Mucosa of gallbladder (tissue), 1 donor: ENCODE data around the gene UVSSA. TPM values are rescaled to one million over a fixed set of nuclear protein-coding genes. Genes with fewer than 3 reads are reported as not detected.

Experiments
- DNase-seq: peaks from one replicate; pipeline ENCODE4 v3.0.0-alpha.2; 2020; ENCODE audit warnings: low spot score
- total RNA-seq: library from RNA; stranded (reverse); gene quantifications from one replicate; pipeline ENCODE4 v1.2.1, GENCODE V29; 2021
- donor health status: DM: no; HTN: no; CAD: no.

Gene UVSSA
- total RNA-seq, 1 donor from 2014 or later, result 41.5 TPM

GRCh38 chr4:1395941-1396805 is 49.2 kb downstream of the UVSSA start:
- no peak for DNase-seq

GRCh38 chr4:1396806-1397455 is 49.9 kb downstream of the UVSSA start:
- no peak for DNase-seq

GRCh38 chr4:1398681-1399507 is 51.9 kb downstream of the UVSSA start:
- no peak for DNase-seq

GRCh38 chr4:1399508-1400190 is 52.6 kb downstream of the UVSSA start:
- DNase-seq, result no peak

- DNase-seq, result no peak
Measured at GRCh38 chr4:1400191-1400805, 53.3 kb downstream of the UVSSA start.

- DNase-seq, result no peak
Measured at GRCh38 chr4:1400831-1401408, 53.9 kb downstream of the UVSSA start.

- no peak for DNase-seq
Measured at GRCh38 chr4:1401409-1402020, 54.5 kb downstream of the UVSSA start.

- no peak for DNase-seq
Measured at GRCh38 chr4:1402021-1402515, 55.1 kb downstream of the UVSSA start.

- DNase-seq, result no peak
Measured at GRCh38 chr4:1402516-1403091, 55.6 kb downstream of the UVSSA start.

GRCh38 chr4:1403177-1403583 is 56.2 kb downstream of the UVSSA start:
- no peak for DNase-seq

- no peak for DNase-seq
Measured at GRCh38 chr4:1403591-1404572, 56.9 kb downstream of the UVSSA start.

GRCh38 chr4:1404573-1405253 is 57.7 kb downstream of the UVSSA start:
- no peak for DNase-seq

- DNase-seq, result no peak
Measured at GRCh38 chr4:1405254-1405635, 58.2 kb downstream of the UVSSA start.

- DNase-seq, result no peak
Measured at GRCh38 chr4:1405636-1406393, 58.8 kb downstream of the UVSSA start.

GRCh38 chr4:1406394-1406980 is 59.5 kb downstream of the UVSSA start, which contains the start of gene NKX1-1:
TSS of gene NKX1-1 (minus strand) at chr4:1406442. CDS start at chr4:1406442, 0 bp downstream.
- DNase-seq, result no peak

GRCh38 chr4:1406981-1407656 is 60.1 kb downstream of the UVSSA start:
- DNase-seq, result no peak
